HepG2 (cell line): ENCODE results near the gene CPNE2. TPM values are rescaled to one million over a fixed set of nuclear protein-coding genes. Genes with fewer than 3 reads are reported as not detected.

ENCODE experiments used
- BORCS8-MEF2B ChIP-seq: sonication (generic); formaldehyde crosslinking; IDR thresholded peaks from 2 replicates; pipeline ENCODE4 v1.8.0; 2022; ENCODE audit warnings: mild to moderate bottlenecking, missing genetic modification reagents
- CHD4 ChIP-seq: fragments of 200-600 bp; sonication (generic); IDR thresholded peaks from 2 replicates; pipeline ENCODE4 v1.7.0; 2017; ENCODE audit warnings: mild to moderate bottlenecking, low read length, borderline replicate concordance
- EED ChIP-seq: sonication (generic); formaldehyde crosslinking; IDR thresholded peaks from 2 replicates; pipeline ENCODE4 v1.5.0; 2020; ENCODE audit warnings: mild to moderate bottlenecking, missing genetic modification reagents
- ETV5 ChIP-seq: IDR thresholded peaks from 2 replicates; pipeline ENCODE4 v1.6.1; 2018; ENCODE audit warnings: missing biosample characterization, missing genetic modification reagents, inconsistent platforms, borderline replicate concordance
- FOSL1 ChIP-seq: sonication (generic); formaldehyde crosslinking; IDR thresholded peaks from 2 replicates; pipeline ENCODE4 v1.9.0; 2021; ENCODE audit warnings: missing genetic modification reagents, borderline replicate concordance
- FOXK2 ChIP-seq: fragments of 450-650 bp; IDR thresholded peaks from 2 replicates; pipeline ENCODE4 v1.6.1; 2016
- GABPB1 ChIP-seq: IDR thresholded peaks from 2 replicates; pipeline ENCODE4 v1.6.1; 2016; ENCODE audit warnings: mild to moderate bottlenecking, missing genetic modification reagents, moderate library complexity, missing compliant biosample characterization
- HES4 ChIP-seq: sonication (generic); formaldehyde crosslinking; IDR thresholded peaks from 2 replicates; pipeline ENCODE4 v1.9.0; 2021; ENCODE audit warnings: mild to moderate bottlenecking, missing genetic modification reagents, borderline replicate concordance
- HOXD1 ChIP-seq: sonication (generic); formaldehyde crosslinking; IDR thresholded peaks from 2 replicates; pipeline ENCODE4 v1.5.0; 2020; ENCODE audit warnings: missing genetic modification reagents
- MEIS1 ChIP-seq: sonication (generic); formaldehyde crosslinking; IDR thresholded peaks from 2 replicates; pipeline ENCODE4 v1.9.0; 2021; ENCODE audit warnings: mild to moderate bottlenecking, missing genetic modification reagents, moderate library complexity, borderline replicate concordance
- MIER3 ChIP-seq: IDR thresholded peaks from 2 replicates; pipeline ENCODE4 v1.6.1; 2016; ENCODE audit warnings: missing compliant biosample characterization, borderline replicate concordance
- NFRKB ChIP-seq: fragments of 450-650 bp; IDR thresholded peaks from 2 replicates; pipeline ENCODE4 v1.6.1; 2017
- PHF8 ChIP-seq: sonication (generic); formaldehyde crosslinking; IDR thresholded peaks from 2 replicates; pipeline ENCODE4 v1.5.0; 2020; ENCODE audit warnings: missing genetic modification reagents
- POLR2G ChIP-seq: fragments of 200-400 bp; formaldehyde crosslinking; IDR thresholded peaks from 2 replicates; pipeline ENCODE4 v1.6.1; 2018; ENCODE audit warnings: mild to moderate bottlenecking, low read depth, low read length, moderate library complexity
- RBM39 ChIP-seq: fragments of 200-400 bp; formaldehyde crosslinking; IDR thresholded peaks from one replicate; pipeline ENCODE4 v1.6.1; 2018; ENCODE audit warnings: antibody characterized with exemption, mild to moderate bottlenecking, low read depth, low read length; ENCODE audit not compliant: poor library complexity, severe bottlenecking
- SALL2 ChIP-seq: sonication (generic); formaldehyde crosslinking; IDR thresholded peaks from 2 replicates; pipeline ENCODE4 v1.8.1; 2023; ENCODE audit warnings: mild to moderate bottlenecking, missing genetic modification reagents, inconsistent platforms
- SMARCC2 ChIP-seq: fragments of 450-650 bp; IDR thresholded peaks from 2 replicates; pipeline ENCODE4 v1.6.1; 2017; ENCODE audit warnings: antibody characterized with exemption, mild to moderate bottlenecking
- THRA ChIP-seq: sonication (generic); formaldehyde crosslinking; IDR thresholded peaks from 2 replicates; pipeline ENCODE4 v1.4.0; 2020; ENCODE audit warnings: missing genetic modification reagents, borderline replicate concordance
- ZFP36L1 ChIP-seq: sonication (generic); formaldehyde crosslinking; IDR thresholded peaks from 2 replicates; pipeline ENCODE4 v1.8.0; 2022; ENCODE audit warnings: mild to moderate bottlenecking, missing genetic modification reagents, moderate library complexity
- ZNF17 ChIP-seq: sonication (generic); formaldehyde crosslinking; IDR thresholded peaks from 2 replicates; pipeline ENCODE4 v1.5.0; 2020; ENCODE audit warnings: mild to moderate bottlenecking, missing genetic modification reagents
- ZNF253 ChIP-seq: sonication (generic); formaldehyde crosslinking; IDR thresholded peaks from 2 replicates; pipeline ENCODE4 v1.8.0; 2022; ENCODE audit warnings: mild to moderate bottlenecking, missing genetic modification reagents, borderline replicate concordance
- ZNF3 ChIP-seq: IDR thresholded peaks from 2 replicates; pipeline ENCODE4 v1.7.0; 2017; ENCODE audit warnings: inconsistent platforms
- ZNF331 ChIP-seq: sonication (generic); formaldehyde crosslinking; IDR thresholded peaks from 2 replicates; pipeline ENCODE4 v1.4.0; 2020; ENCODE audit warnings: missing genetic modification reagents
- ZNF879 ChIP-seq: sonication (generic); formaldehyde crosslinking; IDR thresholded peaks from 2 replicates; pipeline ENCODE4 v1.8.1; 2023; ENCODE audit warnings: missing genetic modification reagents
- polyA plus RNA-seq, 8 experiments: library from polyadenylated mRNA; depleted of rRNA in 3 of 8; stranded (reverse) in 7 of 8; unstranded in 1 of 8; fragments of >200 nt; fragmentation: Illumina TruSeq in 4 of 8; extraction: Trizol in 4 of 8; gene quantifications; 2 replicates each; pipeline versions ENCODE4 v1.2.1 to v1.2.3, GENCODE V29; 2011 to 2016; ENCODE audit warnings: low read depth in 4 of 8, missing spikeins in 1 of 8, mixed read lengths in 1 of 8; ENCODE audit not compliant: insufficient read depth in 1 of 8
- total RNA-seq, 5 experiments: library from RNA; depleted of rRNA; stranded (reverse); fragments of >200 nt; fragmentation: Illumina TruSeq; extraction: Trizol; gene quantifications; 2 replicates each; pipeline ENCODE4 v1.2.3, GENCODE V29; 2016; ENCODE audit warnings: low read depth in 1 of 5
- TF ChIP-seq, protein P1 (sequence below): sonication (generic); formaldehyde crosslinking; IDR thresholded peaks from 2 replicates; pipeline ENCODE4 v1.9.0; 2022; ENCODE audit warnings: missing genetic modification reagents, mild to moderate bottlenecking, borderline replicate concordance
- TF ChIP-seq, protein P2 (sequence below): sonication (generic); formaldehyde crosslinking; IDR thresholded peaks from 2 replicates; pipeline ENCODE4 v1.4.0; 2020; ENCODE audit warnings: missing genetic modification reagents, borderline replicate concordance

CPNE2 gene
- total and polyA plus RNA-seq, 2 of the 13 experiments (the other 11 are each of a cell fraction or from before 2014, with no cell fraction given): 10.6 to 23.3 TPM

GRCh38 chr16:57084257-57084770 is 8.1 kb upstream of the CPNE2 start (continued):
- TF ChIP-seq, protein P1, sequence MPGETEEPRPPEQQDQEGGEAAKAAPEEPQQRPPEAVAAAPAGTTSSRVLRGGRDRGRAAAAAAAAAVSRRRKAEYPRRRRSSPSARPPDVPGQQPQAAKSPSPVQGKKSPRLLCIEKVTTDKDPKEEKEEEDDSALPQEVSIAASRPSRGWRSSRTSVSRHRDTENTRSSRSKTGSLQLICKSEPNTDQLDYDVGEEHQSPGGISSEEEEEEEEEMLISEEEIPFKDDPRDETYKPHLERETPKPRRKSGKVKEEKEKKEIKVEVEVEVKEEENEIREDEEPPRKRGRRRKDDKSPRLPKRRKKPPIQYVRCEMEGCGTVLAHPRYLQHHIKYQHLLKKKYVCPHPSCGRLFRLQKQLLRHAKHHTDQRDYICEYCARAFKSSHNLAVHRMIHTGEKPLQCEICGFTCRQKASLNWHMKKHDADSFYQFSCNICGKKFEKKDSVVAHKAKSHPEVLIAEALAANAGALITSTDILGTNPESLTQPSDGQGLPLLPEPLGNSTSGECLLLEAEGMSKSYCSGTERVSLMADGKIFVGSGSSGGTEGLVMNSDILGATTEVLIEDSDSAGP: no peak
- TF ChIP-seq ZNF331 (CRISPR knock-in tag) (peak; percentile 52; the same call in 1 of the 2 replicates), ZFP36L1 (no peak), ZNF3 (CRISPR knock-in tag) (no peak), HES4 (CRISPR knock-in tag) (no peak), EED (no peak), BORCS8-MEF2B (CRISPR knock-in tag) (peak; percentile 47; the same call in 1 of the 2 replicates), ETV5 (peak; percentile 60), NFRKB (no peak), FOXK2 (no peak), PHF8 (no peak), FOSL1 (CRISPR knock-in tag) (no peak), THRA (CRISPR knock-in tag) (peak; percentile 42; the same call in 1 of the 2 replicates), POLR2G (no peak), ZNF879 (no peak), MEIS1 (CRISPR knock-in tag) (no peak), HOXD1 (CRISPR knock-in tag) (no peak), ZNF253 (CRISPR knock-in tag) (no peak), SALL2 (CRISPR knock-in tag) (0 out of 2 replicates have a peak, but pooled peaks have one; percentile 8), GABPB1 (CRISPR knock-in tag) (0 out of 2 replicates have a peak, but pooled peaks have one; percentile 24), ZNF17 (no peak), SMARCC2 (no peak), RBM39 (no peak), CHD4 (no peak), MIER3 (no peak)
- TF ChIP-seq, protein P2, sequence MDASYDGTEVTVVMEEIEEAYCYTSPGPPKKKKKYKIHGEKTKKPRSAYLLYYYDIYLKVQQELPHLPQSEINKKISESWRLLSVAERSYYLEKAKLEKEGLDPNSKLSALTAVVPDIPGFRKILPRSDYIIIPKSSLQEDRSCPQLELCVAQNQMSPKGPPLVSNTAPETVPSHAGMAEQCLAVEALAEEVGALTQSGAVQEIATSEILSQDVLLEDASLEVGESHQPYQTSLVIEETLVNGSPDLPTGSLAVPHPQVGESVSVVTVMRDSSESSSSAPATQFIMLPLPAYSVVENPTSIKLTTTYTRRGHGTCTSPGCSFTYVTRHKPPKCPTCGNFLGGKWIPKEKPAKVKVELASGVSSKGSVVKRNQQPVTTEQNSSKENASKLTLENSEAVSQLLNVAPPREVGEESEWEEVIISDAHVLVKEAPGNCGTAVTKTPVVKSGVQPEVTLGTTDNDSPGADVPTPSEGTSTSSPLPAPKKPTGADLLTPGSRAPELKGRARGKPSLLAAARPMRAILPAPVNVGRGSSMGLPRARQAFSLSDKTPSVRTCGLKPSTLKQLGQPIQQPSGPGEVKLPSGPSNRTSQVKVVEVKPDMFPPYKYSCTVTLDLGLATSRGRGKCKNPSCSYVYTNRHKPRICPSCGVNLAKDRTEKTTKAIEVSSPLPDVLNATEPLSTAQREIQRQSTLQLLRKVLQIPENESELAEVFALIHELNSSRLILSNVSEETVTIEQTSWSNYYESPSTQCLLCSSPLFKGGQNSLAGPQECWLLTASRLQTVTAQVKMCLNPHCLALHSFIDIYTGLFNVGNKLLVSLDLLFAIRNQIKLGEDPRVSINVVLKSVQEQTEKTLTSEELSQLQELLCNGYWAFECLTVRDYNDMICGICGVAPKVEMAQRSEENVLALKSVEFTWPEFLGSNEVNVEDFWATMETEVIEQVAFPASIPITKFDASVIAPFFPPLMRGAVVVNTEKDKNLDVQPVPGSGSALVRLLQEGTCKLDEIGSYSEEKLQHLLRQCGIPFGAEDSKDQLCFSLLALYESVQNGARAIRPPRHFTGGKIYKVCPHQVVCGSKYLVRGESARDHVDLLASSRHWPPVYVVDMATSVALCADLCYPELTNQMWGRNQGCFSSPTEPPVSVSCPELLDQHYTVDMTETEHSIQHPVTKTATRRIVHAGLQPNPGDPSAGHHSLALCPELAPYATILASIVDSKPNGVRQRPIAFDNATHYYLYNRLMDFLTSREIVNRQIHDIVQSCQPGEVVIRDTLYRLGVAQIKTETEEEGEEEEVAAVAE (CRISPR knock-in tag): 0 out of 2 replicates have a peak, but pooled peaks have one; percentile 51
